ENCODE data around the gene BTG3.

DNA sequence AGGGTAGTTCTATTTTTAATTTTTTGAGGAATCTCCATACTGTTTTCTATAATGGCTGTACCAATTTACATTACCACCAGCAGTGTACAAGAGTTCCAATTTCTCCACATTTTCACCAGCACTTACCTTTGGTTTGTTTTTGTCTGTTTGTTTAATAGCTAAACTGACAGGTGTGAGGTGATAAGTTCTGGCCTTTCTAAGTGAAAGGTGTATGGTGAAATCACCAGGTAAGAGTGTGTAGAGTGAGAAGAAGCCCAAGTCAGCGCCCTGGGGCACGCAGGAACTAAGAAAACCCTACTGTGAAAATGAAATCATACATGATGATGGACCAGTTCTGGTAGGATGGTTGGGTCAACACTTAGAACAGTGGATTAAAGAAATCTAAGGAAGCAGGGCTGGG lies 34.5 kb downstream of the BTG3 start:
- no peak for TF ChIP-seq CTCF (IDR thresholded peaks at IDR 0.05; ENCODE audit: extremely low read depth in 1 of 2, insufficient read depth in 1 of 2, low read depth in 1 of 2, low read length in 2 of 2)
- TF ChIP-seq FOS (IDR thresholded peaks at IDR 0.05; ENCODE audit: borderline replicate concordance, insufficient read depth, low read length): no peak
- no peak for TF ChIP-seq POLR2A (IDR thresholded peaks at IDR 0.05; ENCODE audit: low read depth, low read length)
- no peak for TF ChIP-seq MYC (IDR thresholded peaks at IDR 0.05; ENCODE audit: low read depth, low read length)

All from endothelial cell of umbilical vein (primary cell).